ENCODE measurements around the gene TBCC. TPM values are rescaled to one million over a fixed set of nuclear protein-coding genes. Genes with fewer than 3 reads are reported as not detected.

Gene TBCC
- total RNA-seq, 1 donor from 2014 or later, result 57.9 TPM

Other genes starting within 250 kb of the TBCC start
- 24.0 TPM for gene UBR2, start 182.1 kb downstream of the TBCC start, total RNA-seq
- gene PRPH2, start 23.5 kb downstream of the TBCC start, total RNA-seq, result 5.7 TPM
- 10.4 TPM for gene BICRAL, start 35.9 kb upstream of the TBCC start, total RNA-seq
- gene RPL7L1, start 133.5 kb upstream of the TBCC start, total RNA-seq, result 71.5 TPM
- 1.0 TPM for gene PTCRA, start 169.9 kb upstream of the TBCC start, total RNA-seq
- 9.4 TPM for gene CNPY3, start 183.4 kb upstream of the TBCC start, total RNA-seq
- gene GNMT, start 214.7 kb upstream of the TBCC start, total RNA-seq, result not detected
- 32.4 TPM for gene PEX6, start 233.1 kb upstream of the TBCC start, total RNA-seq
- gene PPP2R5D, start 238.5 kb upstream of the TBCC start, total RNA-seq, result 31.3 TPM